EL (cell line): Measurements from ENCODE around the gene ERVW-1.
"Not testable (repeated sequence)": the region's sequence is repeated elsewhere in the genome, so short reads cannot be mapped to it uniquely, and the experiment has no call there.

ENCODE experiments used
- DNase-seq: peaks from one replicate; pipeline ENCODE4 v3.0.0-alpha.2; 2016

ERVW-1 gene

GRCh38 chr7:92477681-92478080, at the start of gene ERVW-1:
ERVW-1 (minus strand) TSS chr7:92477946; CDS start chr7:92470381, 7,565 bp downstream.
- not testable (repeated sequence) for DNase-seq

GRCh38 chr7:92523110-92523509, 45.4 kb upstream of the ERVW-1 start:
- no peak for DNase-seq

- DNase-seq = no peak
These were observed 42.3 kb upstream of the ERVW-1 start for GRCh38 chr7:92520024-92520423.

GRCh38 chr7:92517631-92518030, 39.9 kb upstream of the ERVW-1 start:
- DNase-seq = peak; percentile 4

GRCh38 chr7:92513167-92513902, 35.6 kb upstream of the ERVW-1 start:
- DNase-seq = no peak

GRCh38 chr7:92508946-92509345, 31.2 kb upstream of the ERVW-1 start:
- no peak for DNase-seq

GRCh38 chr7:92506363-92506762, 28.6 kb upstream of the ERVW-1 start:
- DNase-seq = no peak

GRCh38 chr7:92504563-92504962, 26.8 kb upstream of the ERVW-1 start:
- no peak for DNase-seq

- DNase-seq = no peak
These were observed 26.0 kb upstream of the ERVW-1 start for GRCh38 chr7:92503767-92504166.

GRCh38 chr7:92498557-92498956, 20.8 kb upstream of the ERVW-1 start:
- no peak for DNase-seq

GRCh38 chr7:92496876-92497275, 19.1 kb upstream of the ERVW-1 start:
- DNase-seq = peak; percentile 3

GRCh38 chr7:92489634-92490033, 11.9 kb upstream of the ERVW-1 start:
- DNase-seq = no peak

- no peak for DNase-seq
These were observed 10.1 kb upstream of the ERVW-1 start for GRCh38 chr7:92487804-92488203.

- no peak for DNase-seq
These were observed 8.2 kb upstream of the ERVW-1 start for GRCh38 chr7:92485974-92486373.

- DNase-seq = no peak
These were observed 7.6 kb upstream of the ERVW-1 start for GRCh38 chr7:92485267-92485892.

GRCh38 chr7:92484226-92484625, 6.5 kb upstream of the ERVW-1 start:
- DNase-seq = not testable (repeated sequence)

GRCh38 chr7:92483624-92484023, 5.9 kb upstream of the ERVW-1 start:
- not testable (repeated sequence) for DNase-seq

GRCh38 chr7:92479146-92479545, 1.4 kb upstream of the ERVW-1 start:
- DNase-seq = not testable (repeated sequence)

GRCh38 chr7:92478711-92479110, 965 bp upstream of the ERVW-1 start:
- no peak for DNase-seq

- no peak for DNase-seq
These were observed 349 bp upstream of the ERVW-1 start for GRCh38 chr7:92478095-92478494.

- not testable (repeated sequence) for DNase-seq
These were observed 1.7 kb downstream of the ERVW-1 start for GRCh38 chr7:92475851-92476590.

GRCh38 chr7:92475261-92475770, 2.4 kb downstream of the ERVW-1 start:
- DNase-seq = not testable (repeated sequence)

GRCh38 chr7:92473989-92474388, 3.8 kb downstream of the ERVW-1 start:
- DNase-seq = not testable (repeated sequence)

GRCh38 chr7:92468589-92468988, 9.2 kb downstream of the ERVW-1 start:
- DNase-seq = not testable (repeated sequence)
